ENCODE results near the gene BICDL1.

BICDL1 gene

DNA sequence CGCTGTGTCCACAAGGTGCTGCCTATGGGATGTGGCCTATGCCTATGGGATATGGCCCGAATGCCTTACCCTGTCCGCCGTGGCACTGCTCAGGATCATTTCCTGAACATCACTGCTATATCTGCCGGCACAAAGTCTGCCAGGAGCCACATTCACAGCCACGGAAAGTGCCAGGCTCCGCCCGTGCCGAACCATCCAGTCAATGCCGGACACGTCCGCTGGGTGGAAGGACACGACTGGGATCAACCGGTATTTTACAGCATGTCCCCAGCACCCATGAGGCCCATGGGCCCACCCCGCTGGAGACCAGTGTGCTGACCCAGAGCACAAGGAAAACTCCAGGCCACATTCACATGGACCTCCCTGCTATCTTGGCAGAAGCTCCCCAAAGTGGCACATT, 142.1 kb downstream of the BICDL1 start:
- no peak for DNase-seq

DNA sequence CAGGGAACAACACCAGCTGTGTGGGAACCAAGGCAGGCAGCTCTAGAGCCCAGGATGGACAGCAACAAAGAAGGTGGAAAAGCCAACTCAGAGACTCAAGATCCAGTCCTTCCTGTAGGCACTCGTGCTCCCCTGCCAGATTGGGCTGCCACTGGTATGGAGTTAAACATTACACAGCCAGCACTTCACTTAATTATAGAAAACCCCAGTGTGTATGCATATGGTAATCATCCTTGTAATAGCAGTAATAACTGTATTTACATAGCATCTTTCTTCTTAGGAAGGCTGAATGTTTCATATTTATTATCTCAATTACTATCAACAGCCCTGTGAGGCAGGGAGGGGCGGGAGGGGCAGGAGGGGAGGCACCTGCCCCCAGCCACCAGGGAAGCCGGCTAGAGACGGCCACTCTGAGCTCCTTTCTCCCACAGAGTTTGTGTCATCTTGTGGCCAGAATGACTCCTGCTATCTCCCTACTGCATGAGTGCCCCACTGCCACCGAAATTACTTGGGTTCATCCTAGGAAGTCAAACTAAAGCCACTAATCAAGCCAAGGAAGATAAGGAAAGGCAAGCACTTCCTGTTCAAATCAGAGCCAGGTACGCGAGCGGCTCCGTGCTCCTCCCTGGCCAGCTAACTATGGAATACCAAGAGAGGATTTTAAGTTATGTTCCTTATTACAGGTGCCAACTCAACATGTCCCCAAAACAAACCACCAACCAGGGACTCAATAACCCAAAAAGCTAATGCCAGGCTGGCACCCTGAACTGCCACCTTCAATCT, 143.2 kb downstream of the BICDL1 start:
- DNase-seq, result no peak

DNA sequence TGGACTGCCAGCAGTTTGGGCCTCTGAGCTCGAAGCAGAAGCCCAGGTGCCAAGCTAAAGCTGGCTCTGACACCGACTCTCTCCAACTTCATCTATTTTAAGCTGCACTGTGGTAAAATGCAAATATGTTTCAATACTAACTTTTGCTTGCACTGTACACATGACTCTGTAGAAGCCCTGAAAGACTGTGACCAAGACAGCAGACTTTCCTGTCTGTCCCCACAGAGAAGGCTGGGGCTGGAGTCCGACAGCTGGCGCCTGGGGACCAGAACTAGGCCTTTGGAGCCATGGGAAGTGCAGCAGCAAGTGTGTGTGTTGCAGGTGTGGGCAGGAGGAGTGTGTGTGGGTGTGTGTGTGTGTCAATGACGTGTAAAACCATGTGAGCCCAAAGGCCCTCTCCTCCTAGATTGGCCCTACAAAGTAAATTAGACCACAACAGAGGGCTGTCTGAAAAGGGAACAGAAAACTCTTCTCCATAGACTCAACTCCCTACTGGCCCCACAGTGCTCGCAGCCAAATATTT, 143.9 kb downstream of the BICDL1 start:
- DNase-seq, result no peak

DNA sequence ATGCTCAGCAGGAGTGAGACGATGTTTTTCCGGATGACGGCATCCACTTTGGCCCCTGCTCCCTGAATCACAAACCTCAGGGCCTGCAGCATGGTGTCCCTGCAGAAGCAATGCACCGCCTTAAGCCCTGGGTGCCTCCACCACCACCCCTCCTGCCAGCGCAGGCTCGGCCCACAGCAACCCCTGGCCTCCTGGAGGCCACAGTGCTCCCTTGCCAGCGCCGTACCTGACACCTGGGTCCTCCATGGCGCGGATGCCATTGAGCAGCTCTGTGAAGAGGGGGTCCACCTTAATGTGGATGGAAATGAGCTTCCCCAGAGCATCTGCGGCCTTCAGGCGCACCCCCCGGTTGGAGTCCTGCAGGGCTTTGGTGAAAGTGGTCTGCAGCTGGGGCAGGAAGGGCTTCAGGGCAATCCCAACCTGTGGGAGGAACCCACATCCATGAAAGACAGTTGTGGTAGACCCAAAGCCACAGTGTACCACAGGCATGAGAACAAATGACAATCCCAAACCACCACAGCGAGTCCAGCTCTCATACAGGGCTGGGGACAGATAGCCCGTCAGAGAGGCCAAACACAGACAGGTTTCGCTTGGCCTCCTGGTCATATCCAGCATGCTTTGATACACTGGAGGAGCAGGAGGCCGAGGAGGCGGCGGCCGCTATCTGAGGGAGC, 145.4 kb downstream of the BICDL1 start:
- no peak for DNase-seq

DNA sequence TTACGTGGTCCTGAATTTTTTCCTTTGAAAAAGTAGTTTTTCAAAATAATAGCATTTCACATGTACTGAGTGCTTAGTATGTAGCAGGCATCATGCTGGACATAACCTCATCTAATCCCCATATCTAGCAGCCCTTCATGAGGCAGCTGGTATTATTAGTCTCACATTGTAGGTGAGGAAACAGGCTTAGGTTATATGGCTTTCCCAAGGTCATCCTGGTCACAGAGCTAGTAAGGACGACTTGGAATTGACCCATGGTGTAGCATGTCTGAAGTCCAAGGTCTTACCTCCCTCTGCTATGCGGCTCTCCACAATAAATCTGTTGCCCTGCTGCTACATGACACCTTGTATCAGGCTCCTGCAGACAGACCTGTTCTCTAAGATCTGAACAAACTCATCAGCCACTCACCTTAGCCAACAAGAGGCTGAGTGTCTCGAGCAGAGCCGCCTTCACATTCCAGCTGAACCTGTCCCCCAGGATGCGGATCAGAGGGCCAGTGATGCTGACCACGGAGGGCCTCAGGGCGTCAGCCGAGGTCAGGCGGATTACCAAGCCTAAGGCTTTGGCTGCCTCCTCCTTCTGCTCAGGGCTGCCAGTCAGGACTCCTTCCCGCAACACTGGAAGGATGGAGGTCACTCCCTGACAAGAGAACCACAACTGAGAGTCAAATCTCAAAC, 147.2 kb downstream of the BICDL1 start:
- no peak for DNase-seq

DNA sequence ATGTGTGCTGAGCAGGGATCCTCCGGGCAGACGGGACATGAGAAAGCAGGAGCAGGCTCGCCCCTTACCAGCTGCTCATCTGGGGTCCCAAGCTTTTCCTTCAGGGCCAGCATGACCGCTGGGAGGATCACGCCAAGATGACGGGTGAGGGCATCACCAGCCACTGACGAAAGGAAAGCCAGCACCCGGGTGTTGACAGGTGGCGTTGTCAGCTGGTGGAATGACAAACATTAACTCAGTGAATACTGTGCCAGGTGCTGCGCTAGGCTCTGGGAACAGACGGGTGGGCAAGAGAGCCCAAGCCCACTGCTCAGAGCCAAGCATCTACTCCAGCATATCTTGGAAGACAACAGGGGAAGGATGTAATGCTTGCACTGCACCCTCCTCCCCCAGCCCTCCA, 148.8 kb downstream of the BICDL1 start:
- DNase-seq, result no peak

DNA sequence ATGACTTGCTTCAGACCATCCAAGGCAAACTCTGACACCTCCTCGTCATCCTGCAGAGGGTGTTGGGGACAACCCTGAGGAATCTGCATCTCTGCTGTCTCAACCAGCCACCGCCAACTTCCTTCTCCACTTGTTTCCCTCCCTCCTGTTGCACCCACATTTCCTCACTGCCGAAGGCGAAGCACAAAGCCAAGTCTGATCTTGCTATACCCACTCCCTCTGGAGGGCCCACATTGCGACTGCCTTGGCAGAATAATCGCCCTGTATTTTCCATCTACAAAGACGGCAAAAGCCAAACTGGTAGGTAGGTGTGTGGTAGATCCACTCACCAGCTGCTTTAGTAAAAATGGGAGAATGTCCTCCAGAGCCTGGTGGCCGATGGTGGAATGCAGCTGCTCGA, 149.3 kb downstream of the BICDL1 start:
- DNase-seq, result no peak

DNA sequence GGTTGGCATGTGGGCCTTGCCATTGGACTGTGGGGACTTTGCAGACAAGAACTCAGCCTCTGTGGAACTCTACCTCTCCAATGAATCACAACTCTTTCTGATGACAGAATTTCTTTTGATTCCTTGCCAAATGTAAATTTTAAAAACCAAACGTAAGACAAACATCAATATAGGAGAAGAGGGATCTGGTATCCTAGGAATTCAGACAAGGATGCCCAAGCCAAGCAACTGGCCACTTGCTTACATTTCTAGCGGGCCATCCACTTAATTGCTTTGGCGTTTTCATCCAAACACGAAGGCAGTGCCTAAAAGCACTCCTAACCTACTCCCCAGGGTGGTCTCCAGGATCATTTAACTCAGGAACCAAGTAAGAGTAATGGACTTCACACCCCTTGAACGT, 150.9 kb downstream of the BICDL1 start:
- no peak for DNase-seq

DNA sequence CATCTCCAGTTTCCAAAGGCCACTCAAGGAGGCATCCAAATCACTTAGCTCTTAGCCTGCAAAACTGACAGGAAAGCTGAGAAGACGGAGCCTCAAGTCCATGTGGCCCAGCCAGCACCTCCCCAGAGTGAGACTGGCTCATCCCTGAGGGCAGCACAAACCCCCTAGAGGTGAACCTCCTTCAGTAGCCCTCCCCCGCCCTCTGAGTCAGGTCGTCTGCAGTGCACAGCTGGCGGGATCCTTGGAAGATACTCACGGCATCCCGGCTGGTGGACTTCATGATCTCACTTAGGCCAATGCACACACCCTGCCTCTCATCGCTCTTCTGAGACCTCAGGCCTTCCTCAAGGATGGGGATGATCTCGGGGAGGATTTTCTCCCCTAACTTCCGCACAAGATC, 151.6 kb downstream of the BICDL1 start:
- no peak for DNase-seq

DNA sequence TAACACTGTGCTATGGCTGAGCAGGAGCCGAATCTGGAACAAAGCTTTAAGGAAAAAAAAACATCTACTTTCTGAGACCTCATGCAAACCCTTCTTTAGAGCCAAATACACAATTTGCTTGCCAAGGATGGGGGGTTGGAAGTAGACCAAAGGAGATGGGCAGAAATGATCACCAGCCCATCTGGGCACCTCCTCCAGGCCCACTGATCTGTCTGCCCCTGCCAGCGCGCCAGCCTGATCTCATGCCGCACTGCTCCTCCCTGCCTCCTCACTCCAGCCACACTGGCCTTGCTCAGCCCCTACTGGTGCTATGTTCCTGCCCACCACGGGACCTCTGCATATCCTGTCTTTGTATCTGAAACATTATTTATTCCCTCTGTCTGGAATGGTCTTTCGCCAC, 152.3 kb downstream of the BICDL1 start:
- DNase-seq, result no peak

DNA sequence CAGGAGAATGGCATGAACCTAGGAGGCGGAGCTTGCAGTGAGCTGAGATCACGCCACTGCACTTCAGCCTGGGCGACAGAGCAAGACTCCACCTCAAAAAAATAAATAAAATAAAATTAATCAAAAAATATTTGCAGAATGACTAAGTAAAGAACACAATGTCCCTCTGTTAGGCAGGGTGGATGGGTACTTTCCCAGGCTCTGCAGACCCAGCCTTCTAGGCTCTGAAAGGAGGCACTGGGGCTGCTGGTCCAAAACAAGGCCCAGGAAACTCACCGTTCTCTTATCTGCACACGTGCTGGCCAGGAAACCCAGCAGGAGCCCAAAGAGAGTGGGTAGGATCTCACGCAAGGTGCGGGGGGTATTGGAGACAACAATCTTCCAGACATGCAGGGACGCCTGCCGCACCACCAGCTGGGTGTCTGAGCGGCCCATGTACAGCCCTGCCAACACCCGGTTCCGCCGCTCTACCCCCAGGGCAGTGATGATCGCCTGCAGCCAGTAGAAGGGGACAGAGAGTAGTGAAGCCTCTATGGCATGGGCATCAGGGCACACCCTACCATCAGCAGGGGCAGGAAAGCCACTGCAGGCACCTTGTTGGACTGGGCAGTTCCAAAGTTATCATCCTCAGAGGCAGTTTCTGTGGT, 153.3 kb downstream of the BICDL1 start:
- DNase-seq, result no peak
